ENCODE measurements around the gene ZNF236. TPM values are rescaled to one million over a fixed set of nuclear protein-coding genes. Genes with fewer than 3 reads are reported as not detected.

ZNF236 gene
- total and polyA plus RNA-seq, 2 of the 8 experiments (the other 6 are each of a cell fraction or from before 2014, with no cell fraction given): 6.7 to 14.5 TPM

DNA sequence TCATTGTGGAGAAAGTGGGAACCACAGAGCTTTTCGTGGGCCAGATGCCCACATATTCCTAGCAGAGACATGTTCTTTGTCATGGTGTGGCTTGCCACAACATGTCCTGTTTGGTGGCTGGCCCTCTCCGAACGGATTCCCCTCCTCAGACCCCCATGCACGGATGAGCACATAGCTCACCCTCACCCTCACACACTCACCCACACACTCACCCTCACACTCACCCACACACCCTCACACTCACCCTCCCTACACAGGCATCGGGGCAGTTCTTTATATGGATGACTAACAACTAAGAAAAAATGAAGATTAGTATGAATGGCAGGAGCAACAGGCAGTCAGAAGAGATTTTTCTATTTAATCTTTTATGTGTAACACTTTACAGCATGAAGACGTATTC lies 149.9 kb downstream of the ZNF236 start (continued):
- TF ChIP-seq, protein P1, sequence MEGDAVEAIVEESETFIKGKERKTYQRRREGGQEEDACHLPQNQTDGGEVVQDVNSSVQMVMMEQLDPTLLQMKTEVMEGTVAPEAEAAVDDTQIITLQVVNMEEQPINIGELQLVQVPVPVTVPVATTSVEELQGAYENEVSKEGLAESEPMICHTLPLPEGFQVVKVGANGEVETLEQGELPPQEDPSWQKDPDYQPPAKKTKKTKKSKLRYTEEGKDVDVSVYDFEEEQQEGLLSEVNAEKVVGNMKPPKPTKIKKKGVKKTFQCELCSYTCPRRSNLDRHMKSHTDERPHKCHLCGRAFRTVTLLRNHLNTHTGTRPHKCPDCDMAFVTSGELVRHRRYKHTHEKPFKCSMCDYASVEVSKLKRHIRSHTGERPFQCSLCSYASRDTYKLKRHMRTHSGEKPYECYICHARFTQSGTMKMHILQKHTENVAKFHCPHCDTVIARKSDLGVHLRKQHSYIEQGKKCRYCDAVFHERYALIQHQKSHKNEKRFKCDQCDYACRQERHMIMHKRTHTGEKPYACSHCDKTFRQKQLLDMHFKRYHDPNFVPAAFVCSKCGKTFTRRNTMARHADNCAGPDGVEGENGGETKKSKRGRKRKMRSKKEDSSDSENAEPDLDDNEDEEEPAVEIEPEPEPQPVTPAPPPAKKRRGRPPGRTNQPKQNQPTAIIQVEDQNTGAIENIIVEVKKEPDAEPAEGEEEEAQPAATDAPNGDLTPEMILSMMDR (IDR thresholded peaks at IDR 0.05; ENCODE audit: control extremely low read depth in 1 of 3, insufficient read depth in 1 of 3, low read depth in 1 of 3, low read length in 3 of 3): no peak
- TF ChIP-seq, protein P2, sequence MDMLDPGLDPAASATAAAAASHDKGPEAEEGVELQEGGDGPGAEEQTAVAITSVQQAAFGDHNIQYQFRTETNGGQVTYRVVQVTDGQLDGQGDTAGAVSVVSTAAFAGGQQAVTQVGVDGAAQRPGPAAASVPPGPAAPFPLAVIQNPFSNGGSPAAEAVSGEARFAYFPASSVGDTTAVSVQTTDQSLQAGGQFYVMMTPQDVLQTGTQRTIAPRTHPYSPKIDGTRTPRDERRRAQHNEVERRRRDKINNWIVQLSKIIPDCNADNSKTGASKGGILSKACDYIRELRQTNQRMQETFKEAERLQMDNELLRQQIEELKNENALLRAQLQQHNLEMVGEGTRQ (IDR thresholded peaks at IDR 0.05; ENCODE audit: low read length): no peak
- no peak for TF ChIP-seq HDAC6 (IDR thresholded peaks at IDR 0.05; ENCODE audit: low read depth, low read length)
- no peak for TF ChIP-seq TBP (IDR thresholded peaks at IDR 0.05; ENCODE audit: low read depth, low read length)
- TF ChIP-seq CBX8 (IDR thresholded peaks at IDR 0.05; ENCODE audit: borderline replicate concordance, low read depth, low read length): no peak
- TF ChIP-seq, protein P3, sequence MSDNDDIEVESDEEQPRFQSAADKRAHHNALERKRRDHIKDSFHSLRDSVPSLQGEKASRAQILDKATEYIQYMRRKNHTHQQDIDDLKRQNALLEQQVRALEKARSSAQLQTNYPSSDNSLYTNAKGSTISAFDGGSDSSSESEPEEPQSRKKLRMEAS (IDR thresholded peaks at IDR 0.05): no peak
- TF ChIP-seq RBBP5 (IDR thresholded peaks at IDR 0.05; ENCODE audit: borderline replicate concordance, low read depth, low read length): no peak

All from H1 (cell line).